Body of pancreas (tissue), 4 donors: ENCODE results near the gene EXT2. TPM values are rescaled to one million over a fixed set of nuclear protein-coding genes. Genes with fewer than 3 reads are reported as not detected.

Experiments
- ATAC-seq: fragments of 150-250 bp; one replicate; pipeline ENCODE4 v1.9.1; 2016
- DNase-seq, 4 donors: peaks; one replicate each; pipeline ENCODE4 v3.0.0-alpha.2; 2019
- H3K27ac ChIP-seq, 4 donors: fragments of 200-600 bp; sonication (generic); 1 replicate in 3 of 4; 2 replicates in 1 of 4; pipeline versions ENCODE4 v1.5.1 to v1.6.1; 2016 to 2019; ENCODE audit warnings: mild to moderate bottlenecking in 1 of 4, mixed read lengths in 1 of 4, moderate library complexity in 1 of 4
- H3K27me3 ChIP-seq, 2 donors: fragments of 200-600 bp; sonication (generic); one replicate each; pipeline ENCODE4 v1.6.0; 2016; ENCODE audit warnings: mild to moderate bottlenecking in 1 of 2
- H3K36me3 ChIP-seq, 2 donors: fragments of 200-600 bp; sonication (generic); replicated peaks in 1 of 2; 2 replicates each; pipeline ENCODE4 v1.5.1; 2016; ENCODE audit warnings: low read depth in 2 of 2; ENCODE audit not compliant: insufficient read depth in 1 of 2
- H3K4me1 ChIP-seq: fragments of 200-600 bp; sonication (generic); one replicate; pipeline ENCODE4 v1.6.0; 2016
- H3K4me3 ChIP-seq, 2 donors: fragments of 200-600 bp; sonication (generic); 1 replicate in 1 of 2; 2 replicates in 1 of 2; pipeline ENCODE4 v1.5.1; 2016 to 2019
- H3K9me3 ChIP-seq, 3 donors: fragments of 200-600 bp; sonication (generic); 1 replicate in 2 of 3; 2 replicates in 1 of 3; pipeline ENCODE4 v1.5.1; 2016
- POLR2A ChIP-seq, 3 donors: fragments of 450-650 bp; IDR thresholded peaks; one replicate each; pipeline ENCODE4 v1.6.1; 2016; ENCODE audit warnings: antibody characterized with exemption in 3 of 3, mild to moderate bottlenecking in 2 of 3
- WGBS, 2 donors: methylation state at CpG; one replicate each; pipeline ENCODE4 v1.1.5; 2017; 5-methylcytosine and 5-hydroxymethylcytosine counted together
- intact Hi-C: fragments of 100-400 bp; cut with DNase I; formaldehyde crosslinking; loops from one replicate; pipeline ENCODE4 v1.15.1; 2023
- total RNA-seq, 2 donors: library from RNA; depleted of rRNA; stranded (reverse); fragments of >200 nt; gene quantifications; one replicate each; pipeline ENCODE4 v1.1.0, GENCODE V29; 2016
- TF ChIP-seq, protein P1 (sequence below), 7 experiments: fragments of 450-650 bp in 4 of 7; fragments of 200-600 bp in 3 of 7; sonication (generic) in 3 of 7; IDR thresholded peaks; one replicate each; pipeline ENCODE4 v1.5.1; 2016 to 2019; ENCODE audit warnings: antibody characterized with exemption in 7 of 7

Gene EXT2
- total RNA-seq, 2 donors from 2014 or later = 21.4 to 34.2 TPM

DNA sequence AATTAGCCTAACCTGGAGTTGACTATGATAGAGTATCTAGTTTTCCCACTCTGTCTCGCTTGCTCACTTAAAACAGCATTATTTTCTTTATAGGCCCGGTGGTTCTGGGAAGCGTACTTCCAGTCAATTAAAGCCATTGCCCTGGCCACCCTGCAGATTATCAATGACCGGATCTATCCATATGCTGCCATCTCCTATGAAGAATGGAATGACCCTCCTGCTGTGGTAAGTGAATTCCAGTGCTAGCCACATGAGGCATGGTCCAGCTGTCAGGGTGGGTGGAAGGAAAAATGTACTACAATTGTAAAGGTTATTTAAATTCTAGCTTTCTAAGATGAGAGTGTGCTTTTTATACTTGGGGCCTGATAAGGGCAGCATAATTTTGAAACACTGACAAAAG, 76.0 kb downstream of the EXT2 start:
- Histone ChIP-seq H3K9me3 (no peaks in the 10 kb centered on the region), H3K4me3 (no peak overlapping the region), H3K4me1 (no peaks in the 10 kb centered on the region), H3K27me3 (no peaks in the 10 kb centered on the region), H3K27ac (no peak overlapping the region), H3K36me3 (peaks cover 0 to 2% of the 10 kb centered on the region in 2 donors)
- intact Hi-C loops = no loop called here
- TF ChIP-seq, protein P1, sequence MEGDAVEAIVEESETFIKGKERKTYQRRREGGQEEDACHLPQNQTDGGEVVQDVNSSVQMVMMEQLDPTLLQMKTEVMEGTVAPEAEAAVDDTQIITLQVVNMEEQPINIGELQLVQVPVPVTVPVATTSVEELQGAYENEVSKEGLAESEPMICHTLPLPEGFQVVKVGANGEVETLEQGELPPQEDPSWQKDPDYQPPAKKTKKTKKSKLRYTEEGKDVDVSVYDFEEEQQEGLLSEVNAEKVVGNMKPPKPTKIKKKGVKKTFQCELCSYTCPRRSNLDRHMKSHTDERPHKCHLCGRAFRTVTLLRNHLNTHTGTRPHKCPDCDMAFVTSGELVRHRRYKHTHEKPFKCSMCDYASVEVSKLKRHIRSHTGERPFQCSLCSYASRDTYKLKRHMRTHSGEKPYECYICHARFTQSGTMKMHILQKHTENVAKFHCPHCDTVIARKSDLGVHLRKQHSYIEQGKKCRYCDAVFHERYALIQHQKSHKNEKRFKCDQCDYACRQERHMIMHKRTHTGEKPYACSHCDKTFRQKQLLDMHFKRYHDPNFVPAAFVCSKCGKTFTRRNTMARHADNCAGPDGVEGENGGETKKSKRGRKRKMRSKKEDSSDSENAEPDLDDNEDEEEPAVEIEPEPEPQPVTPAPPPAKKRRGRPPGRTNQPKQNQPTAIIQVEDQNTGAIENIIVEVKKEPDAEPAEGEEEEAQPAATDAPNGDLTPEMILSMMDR (IDR thresholded peaks at IDR 0.05) = no peak
- TF ChIP-seq POLR2A (IDR thresholded peaks at IDR 0.05) = no peak
- no peak for DNase-seq
- 89 to 93% methylated on average over 4 of the region's 4 CpGs for WGBS, 2 donors
- ATAC-seq = no peak

DNA sequence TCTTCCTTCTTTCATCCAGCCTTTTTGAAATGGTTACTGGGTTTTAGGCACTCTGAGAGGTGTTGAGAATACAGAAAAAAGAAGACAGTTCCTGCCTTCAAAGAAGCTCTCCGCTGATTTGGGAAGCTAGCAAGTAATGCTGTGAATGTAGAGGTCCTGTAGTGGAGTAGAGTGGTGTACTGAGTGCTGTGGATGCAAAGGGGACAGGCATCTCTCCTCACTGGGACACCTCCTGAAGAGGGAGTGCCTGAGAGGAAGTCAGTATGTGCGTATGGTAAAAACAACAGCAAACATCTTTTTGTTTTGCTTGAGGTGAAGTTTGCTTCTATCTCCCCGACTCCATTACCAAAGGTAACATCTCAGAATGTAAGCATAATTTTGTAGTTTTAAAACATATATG, 77.5 kb downstream of the EXT2 start:
- ATAC-seq (no peak), DNase-seq (no peak)
- no peak overlapping the region for H3K27ac ChIP-seq
- 96 to 100% methylated on average over 3 of the region's 3 CpGs for WGBS, 2 donors
- no peaks in the 10 kb centered on the region for H3K9me3 ChIP-seq
- TF ChIP-seq, protein P1 (IDR thresholded peaks at IDR 0.05) = no peak
- TF ChIP-seq POLR2A (IDR thresholded peaks at IDR 0.05) = no peak
- no peaks in the 10 kb centered on the region for H3K4me1 ChIP-seq
- no peaks in the 10 kb centered on the region for H3K27me3 ChIP-seq
- H3K4me3 ChIP-seq = no peak overlapping the region
- intact Hi-C loops = no loop called here
- peaks cover 0 to 2% of the 10 kb centered on the region in 2 donors for H3K36me3 ChIP-seq

DNA sequence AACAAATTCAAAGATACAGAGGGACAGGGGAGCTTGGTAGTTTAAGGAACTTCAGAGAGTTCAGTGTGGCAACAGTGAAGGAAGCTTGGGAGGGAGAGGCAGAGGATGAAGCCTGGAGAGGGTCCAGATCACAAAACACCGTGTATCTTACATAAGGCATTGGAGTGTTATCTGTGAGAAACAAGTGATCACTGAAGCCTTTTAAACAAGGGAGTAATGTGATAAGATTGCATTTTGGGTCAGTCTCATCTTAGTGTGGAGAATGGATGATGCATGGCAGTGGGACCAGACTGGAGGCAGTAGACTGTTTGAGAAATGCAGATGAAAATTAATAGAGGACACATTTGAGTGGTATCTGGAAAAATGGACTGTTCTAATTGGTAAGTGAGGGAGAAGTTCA, 79.4 kb downstream of the EXT2 start:
- DNase-seq = no peak
- H3K9me3 ChIP-seq = no peaks in the 10 kb centered on the region
- H3K36me3 ChIP-seq = peaks cover 0 to 2% of the 10 kb centered on the region in 2 donors
- no peak for ATAC-seq
- WGBS, 2 donors = 61 to 71% methylated on average over 1 of the region's 1 CpG
- TF ChIP-seq POLR2A (IDR thresholded peaks at IDR 0.05) = no peak
- TF ChIP-seq, protein P1 (IDR thresholded peaks at IDR 0.05) = no peak
- H3K4me1 ChIP-seq = peaks cover 3% of the 10 kb centered on the region
- no peak overlapping the region for H3K4me3 ChIP-seq
- no peaks in the 10 kb centered on the region for H3K27me3 ChIP-seq
- intact Hi-C loops = no loop called here
- H3K27ac ChIP-seq = no peak overlapping the region

DNA sequence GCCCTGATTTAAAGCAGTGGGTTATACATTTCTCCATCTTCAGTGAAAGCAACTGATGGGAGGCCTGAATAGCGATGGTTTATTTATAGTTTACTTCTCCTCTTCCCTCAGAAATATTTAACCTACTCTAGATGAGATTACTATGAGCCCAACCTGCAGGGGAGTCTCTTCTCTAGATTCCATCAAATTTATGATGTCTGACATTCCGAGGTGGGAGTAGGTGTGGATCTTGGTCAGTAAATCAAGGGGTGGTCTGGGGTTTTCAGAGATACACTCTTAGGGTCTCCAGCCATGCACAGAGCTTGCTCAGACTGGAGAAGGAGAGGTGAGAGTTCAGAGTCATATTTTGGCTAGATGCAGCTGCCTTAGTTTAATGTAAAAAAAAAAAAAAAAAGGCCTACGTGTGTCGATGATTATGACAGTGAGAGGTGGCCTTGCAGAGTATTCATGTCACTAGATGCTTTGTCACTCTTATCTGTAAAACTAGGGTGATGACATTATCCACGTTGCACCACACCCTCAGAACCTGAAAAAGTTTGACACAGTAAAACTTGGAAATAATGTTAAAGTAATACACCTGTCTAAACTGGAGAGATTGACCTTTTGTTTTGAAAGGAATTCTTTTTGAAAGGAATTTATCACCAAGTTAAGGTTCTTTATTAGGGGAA, 81.2 kb downstream of the EXT2 start:
- ATAC-seq (no peak), DNase-seq (no peak)
- Histone ChIP-seq H3K27ac (no peak overlapping the region), H3K36me3 (peaks cover 0 to 2% of the 10 kb centered on the region in 2 donors), H3K9me3 (no peaks in the 10 kb centered on the region), H3K4me1 (peaks cover 3% of the 10 kb centered on the region), H3K27me3 (no peaks in the 10 kb centered on the region), H3K4me3 (no peak overlapping the region)
- TF ChIP-seq, protein P1 (IDR thresholded peaks at IDR 0.05) = no peak
- no peak for TF ChIP-seq POLR2A (IDR thresholded peaks at IDR 0.05)
- intact Hi-C loops = no loop called here
- WGBS, 2 donors = 71 to 78% methylated on average over 5 of the region's 5 CpGs

DNA sequence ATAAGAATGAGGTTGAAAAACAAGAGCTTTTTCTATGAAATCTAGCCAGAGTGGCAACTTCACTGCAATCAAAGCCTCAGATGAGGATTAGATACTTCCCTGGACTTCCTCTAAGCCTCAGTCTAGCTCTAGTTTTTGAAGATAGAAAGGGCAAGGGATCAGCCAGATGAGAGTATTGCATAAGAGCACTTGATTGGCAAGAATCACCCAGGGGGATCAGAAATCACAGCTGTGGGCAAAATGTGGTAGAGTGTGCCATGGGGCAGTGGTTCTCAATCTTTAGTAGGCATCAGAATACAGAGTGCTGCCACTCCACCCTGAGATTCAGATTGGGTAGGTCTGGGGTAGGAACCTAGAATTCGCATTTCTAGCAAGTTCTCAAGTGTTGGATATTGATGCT, 82.4 kb downstream of the EXT2 start:
- H3K36me3 ChIP-seq = peaks cover 0 to 2% of the 10 kb centered on the region in 2 donors
- H3K4me1 ChIP-seq = peaks cover 3% of the 10 kb centered on the region
- intact Hi-C loops = no loop called here
- H3K27me3 ChIP-seq = no peaks in the 10 kb centered on the region
- H3K27ac ChIP-seq = no peak overlapping the region
- no peak overlapping the region for H3K4me3 ChIP-seq
- WGBS, 2 donors = 100% methylated on average over 1 of the region's 1 CpG
- ATAC-seq (no peak), DNase-seq (no peak)
- TF ChIP-seq, protein P1 (IDR thresholded peaks at IDR 0.05) = no peak
- TF ChIP-seq POLR2A (IDR thresholded peaks at IDR 0.05) = no peak
- H3K9me3 ChIP-seq = no peaks in the 10 kb centered on the region
